HL-60 (cell line): ENCODE data around the gene NPTX2.

Source experiments
- CTCF ChIP-seq: IDR thresholded peaks from one replicate; pipeline ENCODE4 v1.5.1; 2011; ENCODE audit warnings: low read length, control low read depth, inconsistent platforms; ENCODE audit not compliant: insufficient read depth
- GABPA ChIP-seq: IDR thresholded peaks from 2 replicates; pipeline ENCODE4 v1.6.1; 2012; ENCODE audit warnings: low read depth
- POLR2AphosphoS5 ChIP-seq: IDR thresholded peaks from 2 replicates; pipeline ENCODE4 v1.6.1; 2012; ENCODE audit warnings: low read depth
- REST ChIP-seq: IDR thresholded peaks from 2 replicates; pipeline ENCODE4 v1.6.1; 2012; ENCODE audit warnings: low read depth; ENCODE audit not compliant: insufficient replicate concordance
- SPI1 ChIP-seq: IDR thresholded peaks from 2 replicates; pipeline ENCODE4 v1.6.1; 2012; ENCODE audit warnings: low read depth, mild to moderate bottlenecking, borderline replicate concordance

- no peak for TF ChIP-seq CTCF
- TF ChIP-seq GABPA: no peak
- TF ChIP-seq POLR2AphosphoS5: no peak
- no peak for TF ChIP-seq REST
- TF ChIP-seq SPI1: no peak
Observed at GRCh38 chr7:98657736-98658135, 40.7 kb downstream of the NPTX2 start.
